Lower lobe of right lung (tissue), 2 donors: ENCODE measurements around the gene FRMPD4. TPM values are rescaled to one million over a fixed set of nuclear protein-coding genes. Genes with fewer than 3 reads are reported as not detected.

Experiments
- ATAC-seq, 2 donors: fragments of 200-7000 bp; cut with Tn5 transposase; one replicate each; pipeline ENCODE4 v1.9.1; 2020 to 2022; ENCODE audit warnings: mild to moderate bottlenecking in 2 of 2, moderate library complexity in 2 of 2
- DNase-seq: peaks from one replicate; pipeline ENCODE4 v3.0.0-alpha.2; 2020
- H3K27ac ChIP-seq: fragments of 200-600 bp; one replicate; pipeline ENCODE4 v1.8.0; 2022
- H3K27me3 ChIP-seq: fragments of 200-600 bp; one replicate; pipeline ENCODE4 v1.8.0; 2022; ENCODE audit warnings: low read depth
- H3K36me3 ChIP-seq: fragments of 200-600 bp; one replicate; pipeline ENCODE4 v1.8.0; 2022; ENCODE audit warnings: mild to moderate bottlenecking
- H3K4me1 ChIP-seq: fragments of 200-600 bp; one replicate; pipeline ENCODE4 v1.8.0; 2022
- H3K4me3 ChIP-seq: fragments of 200-600 bp; one replicate; pipeline ENCODE4 v1.8.0; 2022; ENCODE audit warnings: mild to moderate bottlenecking
- H3K9me3 ChIP-seq: fragments of 200-600 bp; one replicate; pipeline ENCODE4 v1.8.0; 2022
- intact Hi-C: fragments of 100-400 bp; cut with DNase I; formaldehyde crosslinking; loops from one replicate; pipeline ENCODE4 v1.11.0; 2022
- total RNA-seq: library from RNA; stranded (reverse); fragmentation: NEBNext Ultra II Directional; extraction: Animal tissue kit (Norgen Biotek cat#: 25700); gene quantifications from one replicate; pipeline ENCODE4 v1.2.1, GENCODE V29; 2021
- TF ChIP-seq, protein P1 (sequence below): fragments of 200-600 bp; IDR thresholded peaks from one replicate; pipeline ENCODE4 v1.8.0; 2022; ENCODE audit warnings: antibody characterized with exemption, mild to moderate bottlenecking
- donor health status: DM: no; HTN: yes; CAD: no; lungs with severe emphysema.

Gene FRMPD4
- total RNA-seq, 1 donor from 2014 or later = 0.15 TPM

DNA sequence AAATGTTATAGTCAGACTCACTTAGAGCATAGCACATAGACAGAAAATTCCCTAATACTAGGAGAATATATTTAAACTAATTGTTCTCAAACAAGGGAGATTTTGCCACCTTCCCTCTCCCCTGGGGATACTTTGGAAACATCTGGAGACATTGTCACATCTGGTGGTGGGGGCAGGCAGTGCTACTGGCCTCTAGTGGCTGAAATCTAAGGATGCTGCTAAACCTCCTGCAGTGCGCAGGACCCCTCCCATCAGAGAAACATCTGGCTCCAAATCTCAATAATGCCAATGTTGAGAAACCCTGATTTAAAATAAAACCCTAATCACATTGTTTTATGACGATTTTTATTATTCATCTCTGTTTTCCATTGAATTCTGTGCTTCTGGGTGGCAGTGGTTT lies 244.9 kb downstream of the FRMPD4 start:
- TF ChIP-seq, protein P1, sequence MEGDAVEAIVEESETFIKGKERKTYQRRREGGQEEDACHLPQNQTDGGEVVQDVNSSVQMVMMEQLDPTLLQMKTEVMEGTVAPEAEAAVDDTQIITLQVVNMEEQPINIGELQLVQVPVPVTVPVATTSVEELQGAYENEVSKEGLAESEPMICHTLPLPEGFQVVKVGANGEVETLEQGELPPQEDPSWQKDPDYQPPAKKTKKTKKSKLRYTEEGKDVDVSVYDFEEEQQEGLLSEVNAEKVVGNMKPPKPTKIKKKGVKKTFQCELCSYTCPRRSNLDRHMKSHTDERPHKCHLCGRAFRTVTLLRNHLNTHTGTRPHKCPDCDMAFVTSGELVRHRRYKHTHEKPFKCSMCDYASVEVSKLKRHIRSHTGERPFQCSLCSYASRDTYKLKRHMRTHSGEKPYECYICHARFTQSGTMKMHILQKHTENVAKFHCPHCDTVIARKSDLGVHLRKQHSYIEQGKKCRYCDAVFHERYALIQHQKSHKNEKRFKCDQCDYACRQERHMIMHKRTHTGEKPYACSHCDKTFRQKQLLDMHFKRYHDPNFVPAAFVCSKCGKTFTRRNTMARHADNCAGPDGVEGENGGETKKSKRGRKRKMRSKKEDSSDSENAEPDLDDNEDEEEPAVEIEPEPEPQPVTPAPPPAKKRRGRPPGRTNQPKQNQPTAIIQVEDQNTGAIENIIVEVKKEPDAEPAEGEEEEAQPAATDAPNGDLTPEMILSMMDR = no peak
- Histone ChIP-seq H3K27ac (no peak overlapping the region), H3K4me1 (no peaks in the 10 kb centered on the region), H3K4me3 (no peak overlapping the region), H3K27me3 (no peaks in the 10 kb centered on the region), H3K9me3 (no peaks in the 10 kb centered on the region), H3K36me3 (no peaks in the 10 kb centered on the region)
- DNase-seq (no peak), ATAC-seq (no peak)
- intact Hi-C loops = no loop called here

DNA sequence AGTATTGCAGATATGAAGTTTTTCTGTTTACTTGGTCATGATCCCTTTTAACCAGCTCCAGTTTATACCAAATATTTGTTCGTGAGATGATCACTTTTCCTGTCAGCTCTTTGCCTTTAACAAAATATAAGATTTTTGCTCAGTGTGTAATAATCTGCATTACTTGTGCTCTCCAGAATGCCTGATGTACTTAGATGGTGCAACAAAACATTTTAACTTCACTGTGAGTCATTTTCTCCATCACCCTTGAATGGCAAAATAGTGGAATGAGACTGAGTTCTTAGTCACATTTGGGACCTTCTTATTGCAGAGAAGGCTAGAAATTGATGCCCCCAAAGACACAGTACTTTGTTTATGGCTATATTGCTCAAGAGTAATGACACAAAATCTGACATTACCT lies 252.0 kb downstream of the FRMPD4 start:
- Histone ChIP-seq H3K4me1 (no peaks in the 10 kb centered on the region), H3K27ac (no peak overlapping the region), H3K9me3 (no peaks in the 10 kb centered on the region), H3K36me3 (no peaks in the 10 kb centered on the region), H3K4me3 (no peak overlapping the region), H3K27me3 (no peaks in the 10 kb centered on the region)
- DNase-seq (no peak), ATAC-seq (no peak)
- TF ChIP-seq, protein P1 = no peak
- intact Hi-C loops = no loop called here

GRCh38 chrX:12396584-12396983 lies 258.3 kb downstream of the FRMPD4 start:
- H3K27ac ChIP-seq = no peak overlapping the region
- TF ChIP-seq, protein P1 = no peak
- H3K4me1 ChIP-seq = no peaks in the 10 kb centered on the region
- no peak overlapping the region for H3K4me3 ChIP-seq
- H3K36me3 ChIP-seq = no peaks in the 10 kb centered on the region
- no peak for DNase-seq
- H3K27me3 ChIP-seq = no peaks in the 10 kb centered on the region
- no peak for ATAC-seq
- intact Hi-C loops = no loop called here
- H3K9me3 ChIP-seq = no peaks in the 10 kb centered on the region

DNA sequence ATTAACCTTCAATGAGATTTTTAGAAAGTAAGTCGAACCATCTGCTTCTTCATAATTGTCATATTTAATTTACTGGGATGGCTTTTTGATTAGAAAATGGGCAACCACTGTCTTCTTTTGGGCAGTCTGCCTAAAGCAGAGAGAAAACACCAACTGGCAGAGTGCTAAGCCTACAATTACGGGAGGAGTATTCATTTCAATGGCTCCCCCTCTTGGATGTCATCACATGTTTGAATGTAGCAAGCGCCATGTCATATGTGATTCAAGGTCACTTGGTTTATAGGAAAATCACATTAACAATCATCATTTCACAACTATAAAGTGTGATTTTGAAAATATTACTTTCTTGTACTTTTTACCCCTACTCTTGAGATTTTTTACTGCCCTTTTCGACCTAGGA lies 261.9 kb downstream of the FRMPD4 start:
- Histone ChIP-seq H3K4me3 (no peak overlapping the region), H3K27me3 (no peaks in the 10 kb centered on the region), H3K4me1 (no peaks in the 10 kb centered on the region), H3K27ac (no peak overlapping the region), H3K9me3 (no peaks in the 10 kb centered on the region), H3K36me3 (no peaks in the 10 kb centered on the region)
- ATAC-seq (no peak), DNase-seq (no peak)
- TF ChIP-seq, protein P1 = no peak
- intact Hi-C loops = no loop called here

GRCh38 chrX:12401252-12401651 lies 263.0 kb downstream of the FRMPD4 start:
- no peaks in the 10 kb centered on the region for H3K27me3 ChIP-seq
- DNase-seq = no peak
- no peaks in the 10 kb centered on the region for H3K9me3 ChIP-seq
- ATAC-seq = no peak
- H3K27ac ChIP-seq = no peak overlapping the region
- H3K4me1 ChIP-seq = no peaks in the 10 kb centered on the region
- intact Hi-C loops = no loop called here
- H3K4me3 ChIP-seq = no peak overlapping the region
- H3K36me3 ChIP-seq = no peaks in the 10 kb centered on the region
- TF ChIP-seq, protein P1 = no peak
